SH-SY5Y (cell line): ENCODE measurements around the gene TXNL1.

Experiments used
- GATA2 ChIP-seq: IDR thresholded peaks from 2 replicates; pipeline ENCODE4 v1.6.1; 2011; ENCODE audit warnings: mild to moderate bottlenecking, low read depth, low read length
- GATA3 ChIP-seq: IDR thresholded peaks from 2 replicates; pipeline ENCODE4 v1.6.1; 2011; ENCODE audit warnings: low read depth, mild to moderate bottlenecking, low read length, moderate library complexity

GRCh38 chr18:56568986-56569385 lies 69.4 kb downstream of the TXNL1 start:
- TF ChIP-seq GATA3 (no peak), GATA2 (no peak)
